Ishikawa (cell line): ENCODE results near the gene RIN3.

Experiments
- CEBPB ChIP-seq: IDR thresholded peaks from 2 replicates; pipeline ENCODE4 v1.6.1; 2012
- CREB1 ChIP-seq: IDR thresholded peaks from 2 replicates; pipeline ENCODE4 v1.6.1; 2012; ENCODE audit warnings: low read depth
- EGR1 ChIP-seq: IDR thresholded peaks from 2 replicates; pipeline ENCODE4 v1.6.1; 2012
- EP300 ChIP-seq: IDR thresholded peaks from 2 replicates; pipeline ENCODE4 v1.6.1; 2012; ENCODE audit warnings: borderline replicate concordance
- FOXM1 ChIP-seq: IDR thresholded peaks from 2 replicates; pipeline ENCODE4 v1.6.1; 2012; ENCODE audit warnings: low read depth, borderline replicate concordance
- MAX ChIP-seq: IDR thresholded peaks from 2 replicates; pipeline ENCODE4 v1.6.1; 2012
- NFIC ChIP-seq: IDR thresholded peaks from 2 replicates; pipeline ENCODE4 v1.6.1; 2012
- RAD21 ChIP-seq: IDR thresholded peaks from 2 replicates; pipeline ENCODE4 v1.6.1; 2012; ENCODE audit warnings: low read depth
- REST ChIP-seq: IDR thresholded peaks from 2 replicates; pipeline ENCODE4 v1.6.1; 2012; ENCODE audit warnings: low read depth, mild to moderate bottlenecking
- TAF1 ChIP-seq: IDR thresholded peaks from 2 replicates; pipeline ENCODE4 v1.6.1; 2012; ENCODE audit warnings: low read depth, mild to moderate bottlenecking
- TCF12 ChIP-seq: IDR thresholded peaks from 2 replicates; pipeline ENCODE4 v1.6.1; 2012; ENCODE audit warnings: low read depth
- TEAD4 ChIP-seq: IDR thresholded peaks from 2 replicates; pipeline ENCODE4 v1.6.1; 2012
- USF1 ChIP-seq: IDR thresholded peaks from 2 replicates; pipeline ENCODE4 v1.6.1; 2012
- YY1 ChIP-seq: IDR thresholded peaks from 2 replicates; pipeline ENCODE4 v1.6.1; 2012; ENCODE audit warnings: low read depth
- ZBTB7A ChIP-seq: IDR thresholded peaks from 2 replicates; pipeline ENCODE4 v1.6.1; 2012; ENCODE audit warnings: low read depth

The RIN3 gene

GRCh38 chr14:92610849-92611271 lies 97.3 kb downstream of the RIN3 start:
- no peak for TF ChIP-seq YY1

- TF ChIP-seq NFIC (no peak), EP300 (no peak), RAD21 (peak; percentile 73), TCF12 (no peak)
These were observed 99.6 kb downstream of the RIN3 start for GRCh38 chr14:92613008-92613658.

- TF ChIP-seq TEAD4, result no peak
- TF ChIP-seq EGR1, result no peak
- no peak for TF ChIP-seq MAX
- TF ChIP-seq FOXM1, result no peak
- TF ChIP-seq REST, result no peak
- no peak for TF ChIP-seq RAD21
- no peak for TF ChIP-seq YY1
- TF ChIP-seq USF1, result no peak
- TF ChIP-seq CEBPB, result no peak
- no peak for TF ChIP-seq TCF12
- TF ChIP-seq CREB1, result no peak
- no peak for TF ChIP-seq ZBTB7A
- no peak for TF ChIP-seq NFIC
- no peak for TF ChIP-seq TAF1
- TF ChIP-seq EP300, result no peak
These were observed 100.2 kb downstream of the RIN3 start for GRCh38 chr14:92613681-92614260.

GRCh38 chr14:92615451-92615850 lies 101.9 kb downstream of the RIN3 start:
- TF ChIP-seq REST (no peak), CREB1 (no peak), TCF12 (no peak)

- TF ChIP-seq RAD21 (no peak), EGR1 (no peak), ZBTB7A (no peak), MAX (no peak), NFIC (no peak), YY1 (no peak), FOXM1 (no peak), CEBPB (no peak), EP300 (no peak), TCF12 (no peak), CREB1 (no peak), USF1 (no peak), TEAD4 (no peak)
These were observed 102.6 kb downstream of the RIN3 start for GRCh38 chr14:92616178-92616577.

GRCh38 chr14:92617581-92617980 lies 104.0 kb downstream of the RIN3 start:
- TF ChIP-seq TCF12 (no peak), NFIC (no peak), YY1 (no peak), FOXM1 (no peak)
